Endothelial cell of umbilical vein (primary cell): Measurements from ENCODE around the gene OAS2. TPM values are rescaled to one million over a fixed set of nuclear protein-coding genes. Genes with fewer than 3 reads are reported as not detected.

ENCODE experiments used
- BruUV-seq: library from RNA; stranded (reverse); fragments of 400-500 nt; replicated peaks from 2 replicates; lab custom pipeline; 2021; lab: Mats Ljungman, UMichigan
- CTCF ChIA-PET: fragments of 300-600, 350-600 bp; sonication (Branson Sonifier 250); formaldehyde crosslinking; loops from one replicate; lab custom pipeline; 2021; ENCODE audit warnings: antibody characterized with exemption, inconsistent platforms; lab: Charles Lee
- POLR2A ChIA-PET: fragments of 300-600, 350-600 bp; sonication (Branson Sonifier 250); formaldehyde crosslinking; loops from one replicate; lab custom pipeline; 2021; ENCODE audit warnings: antibody characterized with exemption, inconsistent platforms; lab: Charles Lee
- DNase-seq: peaks from one replicate; pipeline ENCODE4 v3.0.0-alpha.2; 2011; ENCODE audit warnings: low read depth, low spot score
- FAIRE-seq: peaks from 2 replicates; lab custom pipeline; 2011; peaks lifted over from hg19 to GRCh38; lab: Jason Lieb, UNC
- H2AFZ ChIP-seq: 2 replicates; pipeline ENCODE4 v1.6.0; 2012; ENCODE audit warnings: low read depth, low read length, control low read depth, inconsistent platforms
- H3K27ac ChIP-seq: 2 replicates; pipeline ENCODE4 v1.5.1; 2011; ENCODE audit warnings: low read depth, mild to moderate bottlenecking, control low read depth, low read length, moderate library complexity; ENCODE audit not compliant: insufficient read depth
- H3K27me3 ChIP-seq, 2 experiments: 2 replicates each; pipeline versions ENCODE4 v1.6.0 to v1.6.1; 2011; ENCODE audit warnings: low read length in 2 of 2, mixed read lengths in 1 of 2; ENCODE audit not compliant: control insufficient read depth in 2 of 2, insufficient read depth in 2 of 2
- H3K36me3 ChIP-seq, 2 experiments: 2 replicates in 1 of 2; 3 replicates in 1 of 2; pipeline ENCODE4 v1.5.1; 2011; ENCODE audit warnings: low read length in 2 of 2, mild to moderate bottlenecking in 1 of 2, moderate library complexity in 1 of 2; ENCODE audit not compliant: control insufficient read depth in 2 of 2, insufficient read depth in 2 of 2; ENCODE audit errors: extremely low read depth in 1 of 2
- H3K4me1 ChIP-seq: 3 replicates; pipeline ENCODE4 v1.5.1; 2011; ENCODE audit warnings: mild to moderate bottlenecking, low read length; ENCODE audit not compliant: control insufficient read depth, insufficient read depth; ENCODE audit errors: extremely low read depth
- H3K4me2 ChIP-seq: 2 replicates; pipeline ENCODE4 v1.6.1; 2011; ENCODE audit warnings: low read length, control low read depth, mixed read lengths; ENCODE audit not compliant: insufficient read depth
- H3K4me3 ChIP-seq, 3 experiments: fragments of 200-600 bp in 1 of 3; sonication (generic), shearing (Covaris generic) in 1 of 3; replicated peaks in 1 of 3; 2 replicates each; pipeline ENCODE4 v1.5.1; 2011 to 2016; ENCODE audit warnings: control low read depth in 3 of 3, low read length in 3 of 3, mild to moderate bottlenecking in 2 of 3, inconsistent platforms in 1 of 3, low read depth in 1 of 3, moderate library complexity in 1 of 3; ENCODE audit not compliant: insufficient read depth in 1 of 3
- H3K79me2 ChIP-seq: 2 replicates; pipeline ENCODE4 v1.6.0; 2012; ENCODE audit warnings: low read length, inconsistent platforms; ENCODE audit not compliant: control insufficient read depth, insufficient read depth
- H3K9ac ChIP-seq: replicated peaks from 2 replicates; pipeline ENCODE3; 2011; ENCODE audit warnings: low read length, control low read depth; ENCODE audit not compliant: insufficient read depth; ENCODE audit errors: extremely low read depth
- H3K9me1 ChIP-seq: replicated peaks from 3 replicates; pipeline ENCODE4 v1.6.0; 2011; ENCODE audit warnings: mild to moderate bottlenecking, low read length; ENCODE audit not compliant: control insufficient read depth, insufficient read depth; ENCODE audit errors: extremely low read depth
- H3K9me3 ChIP-seq: replicated peaks from 2 replicates; pipeline ENCODE4 v1.5.1; 2012; ENCODE audit warnings: low read length, inconsistent platforms; ENCODE audit not compliant: control insufficient read depth, insufficient read depth
- H4K20me1 ChIP-seq: replicated peaks from 2 replicates; pipeline ENCODE3; 2011; ENCODE audit warnings: mild to moderate bottlenecking, low read length; ENCODE audit not compliant: control insufficient read depth, insufficient read depth; ENCODE audit errors: extremely low read depth
- CTCF ChIP-seq, 2 donors: IDR thresholded peaks; 1 replicate in 1 of 2; 2 replicates in 1 of 2; pipeline ENCODE4 v1.5.1; 2011; ENCODE audit warnings: low read length in 2 of 2, mild to moderate bottlenecking in 2 of 2, moderate library complexity in 2 of 2, control low read depth in 1 of 2, inconsistent platforms in 1 of 2, low read depth in 1 of 2; ENCODE audit not compliant: insufficient read depth in 1 of 2; ENCODE audit errors: extremely low read depth in 1 of 2
- EZH2 ChIP-seq: IDR thresholded peaks from 2 replicates; pipeline ENCODE4 v1.6.1; 2012; ENCODE audit warnings: borderline replicate concordance, low read depth, mild to moderate bottlenecking, moderate library complexity, low read length, inconsistent platforms; ENCODE audit not compliant: severe bottlenecking
- FOS ChIP-seq: IDR thresholded peaks from 2 replicates; pipeline ENCODE4 v1.6.1; 2011; ENCODE audit warnings: mild to moderate bottlenecking, low read length, moderate library complexity, borderline replicate concordance; ENCODE audit not compliant: insufficient read depth
- GATA2 ChIP-seq: IDR thresholded peaks from 2 replicates; pipeline ENCODE4 v1.7.0; 2011; ENCODE audit warnings: low read depth, mild to moderate bottlenecking, moderate library complexity, mixed read lengths, low read length; ENCODE audit not compliant: insufficient read length, insufficient read depth
- JUN ChIP-seq: IDR thresholded peaks from 2 replicates; pipeline ENCODE4 v1.6.1; 2011; ENCODE audit warnings: borderline replicate concordance, low read depth; ENCODE audit not compliant: insufficient read length, insufficient read depth
- MAX ChIP-seq: IDR thresholded peaks from 2 replicates; pipeline ENCODE4 v1.6.1; 2011; ENCODE audit not compliant: insufficient read depth, insufficient read length
- POLR2AphosphoS5 ChIP-seq: IDR thresholded peaks from 2 replicates; pipeline ENCODE4 v1.6.1; 2012; ENCODE audit warnings: low read depth, mild to moderate bottlenecking, control low read depth, low read length, moderate library complexity; ENCODE audit not compliant: insufficient read depth
- dilution Hi-C: fragments of 300-500 bp; cut with MboI; formaldehyde crosslinking; loops from one replicate; pipeline ENCODE4 v1.15.0; 2019; ENCODE audit warnings: low sequenced_read_pairs; ENCODE audit not compliant: extremely low pct_ligation_motif_present
- intact Hi-C: fragments of 100-400 bp; cut with micrococcal nuclease; formaldehyde crosslinking; loops from one replicate; pipeline ENCODE4 v1.10.0; 2022
- polyA plus RNA-seq, 4 experiments: library from polyadenylated mRNA; depleted of rRNA in 3 of 4; stranded (reverse) in 3 of 4; unstranded in 1 of 4; fragments of >200 nt; gene quantifications; 2 replicates each; pipeline versions ENCODE4 v1.2.1 to v1.2.3, GENCODE V29; 2011 to 2012; ENCODE audit warnings: missing spikeins in 1 of 4
- total RNA-seq: library from RNA; stranded (reverse); gene quantifications from 2 replicates; pipeline ENCODE4 v1.2.3, GENCODE V29; 2021

OAS2 gene
- total and polyA plus RNA-seq, 2 donors (not counting 3 experiments of a cell fraction or from before 2014, with no cell fraction given), result 1.3 to 3.1 TPM

GRCh38 chr12:113055594-113056380, 77.5 kb downstream of the OAS2 start:
- H2AFZ ChIP-seq, result no peak overlapping the region
- peaks cover 26 to 31% of the 10 kb centered on the region in 2 experiments for H3K27me3 ChIP-seq
- H3K9me1 ChIP-seq, result no peaks in the 10 kb centered on the region
- FAIRE-seq (no peak), DNase-seq (no peak)
- no peak overlapping the region for H3K4me2 ChIP-seq
- intact Hi-C loops, result no loop called here
- ChIA-PET POLR2A (no interaction called here), CTCF (interaction anchor here (1.0 kb wide), 1 partner anchor 63 kb away, joined by 3 read pairs; no protein-coding TSS in a partner anchor)
- TF ChIP-seq JUN (no peak), GATA2 (no peak), EZH2 (no peak), POLR2AphosphoS5 (no peak), MAX (no peak), FOS (no peak), CTCF (IDR thresholded peaks at IDR 0.05; ENCODE audit: extremely low read depth in 1 of 2, insufficient read depth in 1 of 2, low read depth in 1 of 2, low read length in 2 of 2) (no peak)
- H3K9me3 ChIP-seq, result no peaks in the 10 kb centered on the region
- no peaks in the 10 kb centered on the region for H4K20me1 ChIP-seq
- dilution Hi-C loops, result no loop called here
- no peak overlapping the region for H3K9ac ChIP-seq
- no peaks in the 10 kb centered on the region for H3K36me3 ChIP-seq
- H3K79me2 ChIP-seq, result no peaks in the 10 kb centered on the region
- H3K4me3 ChIP-seq, result no peak overlapping the region
- BruUV-seq, result no TSS peak
- no peak overlapping the region for H3K27ac ChIP-seq
- no peaks in the 10 kb centered on the region for H3K4me1 ChIP-seq
